Measurements from ENCODE around the gene OR13C3.

Gene OR13C3

GRCh38 chr9:104514901-104515300, 21.8 kb downstream of the OR13C3 start:
- TF ChIP-seq ZNF274 (IDR thresholded peaks at IDR 0.05; ENCODE audit: low read depth, low read length), result no peak
- no peak for TF ChIP-seq SUZ12 (IDR thresholded peaks at IDR 0.05; ENCODE audit: extremely low read depth, insufficient read depth, insufficient read length)
- no peak for TF ChIP-seq YY1 (IDR thresholded peaks at IDR 0.05; ENCODE audit: insufficient read depth, insufficient read length)
- Histone ChIP-seq H3K36me3 (ENCODE audit: insufficient read depth, insufficient read length, low read length) (no peaks in the 10 kb centered on the region), H3K4me1 (ENCODE audit: insufficient read depth, insufficient read length) (no peaks in the 10 kb centered on the region), H3K9me3 (ENCODE audit: insufficient read depth, low read length) (no peaks in the 10 kb centered on the region), H3K4me3 (ENCODE audit: insufficient read length, low read depth) (no peak overlapping the region), H3K9ac (ENCODE audit: insufficient read length, low read depth) (no peak overlapping the region), H3K27me3 (ENCODE audit: insufficient read depth, insufficient read length) (no peaks in the 10 kb centered on the region)
- DNase-seq (ENCODE audit: low read depth, low spot score), result no peak

GRCh38 chr9:104506565-104506964, 30.1 kb downstream of the OR13C3 start:
- TF ChIP-seq SUZ12 (IDR thresholded peaks at IDR 0.05; ENCODE audit: extremely low read depth, insufficient read depth, insufficient read length) (no peak), ZNF274 (IDR thresholded peaks at IDR 0.05; ENCODE audit: low read depth, low read length) (no peak), YY1 (IDR thresholded peaks at IDR 0.05; ENCODE audit: insufficient read depth, insufficient read length) (no peak)

GRCh38 chr9:104503963-104504362, 32.7 kb downstream of the OR13C3 start, which contains the start of gene OR13F1:
Gene OR13F1 (plus strand): TSS chr9:104504263. CDS start chr9:104504263, 0 bp downstream.
- Histone ChIP-seq H3K9ac (ENCODE audit: insufficient read length, low read depth) (no peak within 1 kb of the TSS), H3K4me1 (ENCODE audit: insufficient read depth, insufficient read length) (no peaks in the 10 kb centered on the region), H3K4me3 (ENCODE audit: insufficient read length, low read depth) (no peak within 1 kb of the TSS), H3K36me3 (ENCODE audit: insufficient read depth, insufficient read length, low read length) (no peaks in the 10 kb centered on the region), H3K27me3 (ENCODE audit: insufficient read depth, insufficient read length) (no peaks in the 10 kb centered on the region), H3K9me3 (ENCODE audit: insufficient read depth, low read length) (no peaks in the 10 kb centered on the region)
- TF ChIP-seq SUZ12 (IDR thresholded peaks at IDR 0.05; ENCODE audit: extremely low read depth, insufficient read depth, insufficient read length) (no peak), YY1 (IDR thresholded peaks at IDR 0.05; ENCODE audit: insufficient read depth, insufficient read length) (no peak), ZNF274 (IDR thresholded peaks at IDR 0.05; ENCODE audit: low read depth, low read length) (no peak)
- no peak for DNase-seq (ENCODE audit: low read depth, low spot score)

More at GRCh38 chr9:104506565-104506964, 30.1 kb downstream of the OR13C3 start:
- no peaks in the 10 kb centered on the region for H3K4me1 ChIP-seq (ENCODE audit: insufficient read depth, insufficient read length)
- DNase-seq (ENCODE audit: low read depth, low spot score), result no peak
- no peak overlapping the region for H3K4me3 ChIP-seq (ENCODE audit: insufficient read length, low read depth)
- H3K9ac ChIP-seq (ENCODE audit: insufficient read length, low read depth), result no peak overlapping the region
- no peaks in the 10 kb centered on the region for H3K27me3 ChIP-seq (ENCODE audit: insufficient read depth, insufficient read length)
- no peaks in the 10 kb centered on the region for H3K9me3 ChIP-seq (ENCODE audit: insufficient read depth, low read length)
- H3K36me3 ChIP-seq (ENCODE audit: insufficient read depth, insufficient read length, low read length), result no peaks in the 10 kb centered on the region

GRCh38 chr9:104503440-104503839, 33.2 kb downstream of the OR13C3 start:
- H3K9ac ChIP-seq (ENCODE audit: insufficient read length, low read depth), result no peak overlapping the region
- DNase-seq (ENCODE audit: low read depth, low spot score), result no peak
- no peak for TF ChIP-seq SUZ12 (IDR thresholded peaks at IDR 0.05; ENCODE audit: extremely low read depth, insufficient read depth, insufficient read length)
- no peak for TF ChIP-seq YY1 (IDR thresholded peaks at IDR 0.05; ENCODE audit: insufficient read depth, insufficient read length)
- no peaks in the 10 kb centered on the region for H3K36me3 ChIP-seq (ENCODE audit: insufficient read depth, insufficient read length, low read length)
- H3K9me3 ChIP-seq (ENCODE audit: insufficient read depth, low read length), result no peaks in the 10 kb centered on the region
- no peaks in the 10 kb centered on the region for H3K27me3 ChIP-seq (ENCODE audit: insufficient read depth, insufficient read length)
- H3K4me3 ChIP-seq (ENCODE audit: insufficient read length, low read depth), result no peak overlapping the region
- H3K4me1 ChIP-seq (ENCODE audit: insufficient read depth, insufficient read length), result no peaks in the 10 kb centered on the region

- Histone ChIP-seq H3K4me3 (ENCODE audit: insufficient read length, low read depth) (no peak overlapping the region), H3K4me1 (ENCODE audit: insufficient read depth, insufficient read length) (no peaks in the 10 kb centered on the region)
- peak; percentile 13 for DNase-seq (ENCODE audit: low read depth, low spot score)
These were observed 41.8 kb downstream of the OR13C3 start for GRCh38 chr9:104494808-104495207.

More at GRCh38 chr9:104494808-104495207, 41.8 kb downstream of the OR13C3 start:
- TF ChIP-seq ZNF274 (IDR thresholded peaks at IDR 0.05; ENCODE audit: low read depth, low read length) (no peak), SUZ12 (IDR thresholded peaks at IDR 0.05; ENCODE audit: extremely low read depth, insufficient read depth, insufficient read length) (no peak)
- no peaks in the 10 kb centered on the region; the same call in 1 of the 2 replicates for H3K9me3 ChIP-seq (ENCODE audit: insufficient read depth, low read length)
- H3K9ac ChIP-seq (ENCODE audit: insufficient read length, low read depth), result no peak overlapping the region
- no peaks in the 10 kb centered on the region for H3K36me3 ChIP-seq (ENCODE audit: insufficient read depth, insufficient read length, low read length)
- no peaks in the 10 kb centered on the region for H3K27me3 ChIP-seq (ENCODE audit: insufficient read depth, insufficient read length)
